ENCODE results near the gene IQCK.

Gene IQCK

GRCh38 chr16:19883966-19884485 lies 166.0 kb downstream of the IQCK start:
- no peak for DNase-seq (ENCODE audit: low read depth, low spot score)

GRCh38 chr16:19884611-19885450 lies 166.8 kb downstream of the IQCK start, which contains the start of gene GPRC5B:
GPRC5B (minus strand) TSS chr16:19884848; CDS start chr16:19872845, 12,003 bp downstream.
- DNase-seq (ENCODE audit: low read depth, low spot score): peak; percentile 71

GRCh38 chr16:19885451-19886072 lies 167.5 kb downstream of the IQCK start:
- DNase-seq (ENCODE audit: low read depth, low spot score): no peak

- DNase-seq (ENCODE audit: low read depth, low spot score): peak; percentile 91
Observed at GRCh38 chr16:19886073-19886941, 168.2 kb downstream of the IQCK start.

GRCh38 chr16:19888834-19889233 lies 170.8 kb downstream of the IQCK start:
- DNase-seq (ENCODE audit: low read depth, low spot score): no peak

GRCh38 chr16:19890901-19891300 lies 172.8 kb downstream of the IQCK start:
- DNase-seq (ENCODE audit: low read depth, low spot score): no peak

GRCh38 chr16:19892902-19893301 lies 174.8 kb downstream of the IQCK start:
- DNase-seq (ENCODE audit: low read depth, low spot score): no peak

- DNase-seq (ENCODE audit: low read depth, low spot score): no peak
Observed at GRCh38 chr16:19894586-19894985, 176.5 kb downstream of the IQCK start.

GRCh38 chr16:19896951-19897350 lies 178.9 kb downstream of the IQCK start:
- no peak for DNase-seq (ENCODE audit: low read depth, low spot score)

GRCh38 chr16:19898166-19898565 lies 180.1 kb downstream of the IQCK start:
- DNase-seq (ENCODE audit: low read depth, low spot score): peak; percentile 21

GRCh38 chr16:19898924-19899604 lies 181.0 kb downstream of the IQCK start:
- peak; percentile 74 for DNase-seq (ENCODE audit: low read depth, low spot score)

GRCh38 chr16:19899605-19899955 lies 181.5 kb downstream of the IQCK start:
- no peak for DNase-seq (ENCODE audit: low read depth, low spot score)

GRCh38 chr16:19901164-19901563 lies 183.1 kb downstream of the IQCK start:
- DNase-seq (ENCODE audit: low read depth, low spot score): no peak

GRCh38 chr16:19907161-19907992 lies 189.3 kb downstream of the IQCK start:
- peak; percentile 91 for DNase-seq (ENCODE audit: low read depth, low spot score)

All from ELF-1 (cell line).